GM12892 (cell line): Measurements from ENCODE around the gene SQSTM1.

Experiments used
- POLR2A ChIP-seq: IDR thresholded peaks from 2 replicates; pipeline ENCODE4 v1.6.1; 2011; ENCODE audit warnings: low read depth, low read length, control low read depth
- POLR2AphosphoS5 ChIP-seq: IDR thresholded peaks from 2 replicates; pipeline ENCODE4 v1.6.1; 2011; ENCODE audit warnings: low read depth, low read length, control low read depth

DNA sequence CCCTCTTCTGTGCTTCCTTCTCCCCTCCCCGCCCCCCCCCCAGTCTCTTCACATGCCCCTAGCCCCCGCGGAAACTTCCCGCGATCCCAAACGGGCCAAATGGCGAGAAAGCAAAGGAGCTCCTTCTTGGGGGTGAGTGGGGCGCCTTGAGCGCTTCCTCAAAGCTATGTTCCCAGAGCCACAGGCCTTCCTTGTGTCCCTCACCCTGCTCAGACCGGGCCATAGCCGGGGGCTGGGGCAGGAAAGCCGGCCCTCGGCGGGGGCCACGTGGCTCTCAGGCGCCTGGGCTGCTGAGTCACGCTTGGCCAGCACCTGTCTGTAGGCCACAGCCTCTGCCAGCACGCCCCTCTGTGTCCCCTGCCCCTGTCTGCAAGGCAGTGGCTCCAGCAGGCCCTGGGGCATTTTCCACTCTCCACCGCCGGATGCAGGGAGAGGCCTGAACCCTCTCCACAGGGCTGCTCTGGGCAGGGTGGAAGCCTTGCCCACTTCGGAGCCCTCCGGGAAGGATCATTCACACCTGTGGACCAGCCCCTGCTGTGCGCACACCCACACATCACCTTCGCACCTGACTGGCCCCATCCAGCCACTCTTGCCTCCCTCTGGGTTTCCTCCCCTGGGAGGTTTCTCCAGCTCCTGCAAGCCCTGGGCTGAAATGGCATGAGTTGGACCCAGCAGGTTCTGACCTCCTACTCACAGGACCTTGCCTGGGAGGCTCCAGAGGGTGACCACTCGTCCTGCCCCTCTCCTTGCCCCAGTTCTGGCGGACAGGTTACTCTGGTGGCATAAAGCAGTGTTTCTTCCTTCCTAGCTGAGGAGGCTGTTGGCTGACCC, 1.2 kb upstream of the SQSTM1 start:
- no peak for TF ChIP-seq POLR2AphosphoS5
- TF ChIP-seq POLR2A = no peak
